Caco-2 (cell line): ENCODE results near the gene DEFB125. TPM values are rescaled to one million over a fixed set of nuclear protein-coding genes. Genes with fewer than 3 reads are reported as not detected.

Source experiments
- BruUV-seq: library from RNA; stranded (reverse); fragments of 400-500 nt; replicated peaks from 2 replicates; lab custom pipeline; 2021; lab: Mats Ljungman, UMichigan
- CTCF ChIA-PET: fragments of 300-600 bp; sonication (Branson Sonifier 250); formaldehyde crosslinking; loops from one replicate; lab custom pipeline; 2022; ENCODE audit warnings: antibody characterized with exemption; lab: Charles Lee
- POLR2A ChIA-PET: fragments of 300-600 bp; sonication (Branson Sonifier 250); formaldehyde crosslinking; loops from one replicate; lab custom pipeline; 2022; ENCODE audit warnings: antibody characterized with exemption; lab: Charles Lee
- DNase-seq, 2 experiments: peaks; one replicate each; pipeline versions ENCODE4 v3.0.0 to v3.0.0-alpha.2; 2020 to 2022
- H3K27me3 ChIP-seq: replicated peaks from 2 replicates; pipeline ENCODE4 v1.6.0; 2011; ENCODE audit warnings: low read length; ENCODE audit not compliant: control insufficient read depth, insufficient read depth
- H3K36me3 ChIP-seq: 2 replicates; pipeline ENCODE4 v1.5.1; 2011; ENCODE audit warnings: low read length; ENCODE audit not compliant: control insufficient read depth, insufficient read depth
- H3K4me1 ChIP-seq: fragments of 250-450 bp; sonication (Bioruptor Pico); 2 replicates; pipeline ENCODE4 v1.5.1; 2020; ENCODE audit warnings: mild to moderate bottlenecking
- H3K4me3 ChIP-seq: 2 replicates; pipeline ENCODE4 v1.5.1; 2011; ENCODE audit warnings: low read depth, mild to moderate bottlenecking, control low read depth, low read length
- H3K9me3 ChIP-seq: fragments of 250-450 bp; sonication (Bioruptor Pico); 2 replicates; pipeline ENCODE4 v1.5.1; 2020; ENCODE audit warnings: mild to moderate bottlenecking, moderate library complexity
- H3K27ac Mint-ChIP-seq: one replicate; pipeline ENCODE4 v1.8.0; 2022; ENCODE audit warnings: mixed read lengths; ENCODE audit not compliant: unreplicated experiment
- H3K27me3 Mint-ChIP-seq: one replicate; pipeline ENCODE4 v1.8.0; 2022; ENCODE audit warnings: mixed read lengths; ENCODE audit not compliant: insufficient read depth, unreplicated experiment
- H3K36me3 Mint-ChIP-seq: one replicate; pipeline ENCODE4 v1.8.0; 2022; ENCODE audit warnings: mild to moderate bottlenecking, mixed read lengths; ENCODE audit not compliant: insufficient read depth, unreplicated experiment
- H3K4me1 Mint-ChIP-seq: one replicate; pipeline ENCODE4 v1.8.0; 2022; ENCODE audit warnings: low read depth, mixed read lengths; ENCODE audit not compliant: unreplicated experiment
- H3K4me3 Mint-ChIP-seq: one replicate; pipeline ENCODE4 v1.8.0; 2022; ENCODE audit warnings: mild to moderate bottlenecking, moderate library complexity, mixed read lengths; ENCODE audit not compliant: unreplicated experiment
- H3K9me3 Mint-ChIP-seq: one replicate; pipeline ENCODE4 v1.8.0; 2022; ENCODE audit warnings: mixed read lengths; ENCODE audit not compliant: unreplicated experiment
- CTCF ChIP-seq, 2 experiments: fragments of 200-600 bp in 1 of 2; IDR thresholded peaks; 1 replicate in 1 of 2; 2 replicates in 1 of 2; pipeline versions ENCODE4 v1.5.1 to v1.8.0; 2011 to 2022; ENCODE audit warnings: antibody characterized with exemption in 1 of 2, control low read depth in 1 of 2, inconsistent platforms in 1 of 2, low read depth in 1 of 2, low read length in 1 of 2, mild to moderate bottlenecking in 1 of 2, moderate library complexity in 1 of 2; ENCODE audit not compliant: insufficient read depth in 1 of 2, severe bottlenecking in 1 of 2, unreplicated experiment in 1 of 2
- intact Hi-C: fragments of 100-400 bp; cut with micrococcal nuclease; formaldehyde crosslinking; loops from one replicate; pipeline ENCODE4 v1.10.0; 2022; ENCODE audit not compliant: unreplicated experiment
- total RNA-seq: library from RNA; stranded (reverse); gene quantifications from 2 replicates; pipeline ENCODE4 v1.2.3, GENCODE V29; 2022

The DEFB125 gene
- total RNA-seq, 1 experiment from 2014 or later = not detected

- peaks cover 18% of the 10 kb centered on the region for H3K9me3 Mint-ChIP-seq
- intact Hi-C loops = no loop called here
Measured at GRCh38 chr20:79565-79964, 7.9 kb upstream of the DEFB125 start.

GRCh38 chr20:90651-91050 is 3.2 kb downstream of the DEFB125 start:
- no peak for TF ChIP-seq CTCF (IDR thresholded peaks at IDR 0.05; ENCODE audit: insufficient read depth in 1 of 2, low read depth in 1 of 2, low read length in 1 of 2, severe bottlenecking in 1 of 2, unreplicated experiment in 1 of 2)
- Histone ChIP-seq H3K27me3 (no peaks in the 10 kb centered on the region; the same call in 1 of the 2 replicates), H3K4me1 (no peaks in the 10 kb centered on the region), H3K4me3 (no peak overlapping the region), H3K36me3 (no peaks in the 10 kb centered on the region), H3K9me3 (peaks cover 13% of the 10 kb centered on the region)
- no peak overlapping the region for H3K4me3 Mint-ChIP-seq
- peaks cover 12% of the 10 kb centered on the region for H3K9me3 Mint-ChIP-seq
- no peaks in the 10 kb centered on the region for H3K36me3 Mint-ChIP-seq
- H3K27me3 Mint-ChIP-seq = peaks cover 17% of the 10 kb centered on the region
- no TSS peak for BruUV-seq
- intact Hi-C loops = no loop called here
- DNase-seq = no peak
- CTCF ChIA-PET = no interaction called here
- no peaks in the 10 kb centered on the region for H3K4me1 Mint-ChIP-seq
- no peak overlapping the region for H3K27ac Mint-ChIP-seq
- POLR2A ChIA-PET = no interaction called here

More at GRCh38 chr20:79565-79964, 7.9 kb upstream of the DEFB125 start:
- H3K27ac Mint-ChIP-seq = no peak overlapping the region
- Histone ChIP-seq H3K27me3 (no peaks in the 10 kb centered on the region), H3K9me3 (0 out of 2 replicates have a peak, but pooled peaks cover 2% of the 10 kb centered on the region), H3K4me1 (no peaks in the 10 kb centered on the region), H3K36me3 (no peaks in the 10 kb centered on the region), H3K4me3 (no peak overlapping the region)
- ChIA-PET CTCF (no interaction called here), POLR2A (no interaction called here)
- no peaks in the 10 kb centered on the region for H3K4me1 Mint-ChIP-seq
- no peak overlapping the region for H3K4me3 Mint-ChIP-seq
- no TSS peak for BruUV-seq
- no peaks in the 10 kb centered on the region for H3K36me3 Mint-ChIP-seq
- TF ChIP-seq CTCF (IDR thresholded peaks at IDR 0.05; ENCODE audit: insufficient read depth in 1 of 2, low read depth in 1 of 2, low read length in 1 of 2, severe bottlenecking in 1 of 2, unreplicated experiment in 1 of 2) = no peak
- no peak for DNase-seq
- peaks cover 9% of the 10 kb centered on the region for H3K27me3 Mint-ChIP-seq

- CTCF ChIA-PET = no interaction called here
- no peaks in the 10 kb centered on the region for H3K36me3 ChIP-seq
- Mint-ChIP-seq H3K27me3 (peaks cover 16% of the 10 kb centered on the region), H3K27ac (no peak overlapping the region), H3K4me3 (no peak overlapping the region), H3K4me1 (no peaks in the 10 kb centered on the region), H3K9me3 (peaks cover 18% of the 10 kb centered on the region), H3K36me3 (no peaks in the 10 kb centered on the region)
- BruUV-seq = no TSS peak
- POLR2A ChIA-PET = no interaction called here
- intact Hi-C loops = no loop called here
- H3K27me3 ChIP-seq = no peaks in the 10 kb centered on the region; the same call in 1 of the 2 replicates
- no peak for TF ChIP-seq CTCF (IDR thresholded peaks at IDR 0.05; ENCODE audit: insufficient read depth in 1 of 2, low read depth in 1 of 2, low read length in 1 of 2, severe bottlenecking in 1 of 2, unreplicated experiment in 1 of 2)
- H3K4me1 ChIP-seq = no peaks in the 10 kb centered on the region
- DNase-seq = no peak
- peaks cover 15% of the 10 kb centered on the region for H3K9me3 ChIP-seq
- no peak overlapping the region for H3K4me3 ChIP-seq
Measured at GRCh38 chr20:93641-94040, 6.2 kb downstream of the DEFB125 start.
